Gastroesophageal sphincter (tissue), 3 donors: ENCODE results near the gene SCG2.

Experiments used
- EP300 ChIP-seq: sonication (generic); formaldehyde crosslinking; IDR thresholded peaks from one replicate; pipeline ENCODE4 v1.6.1; 2017; ENCODE audit warnings: antibody characterized with exemption, mild to moderate bottlenecking
- POLR2A ChIP-seq, 2 donors: fragments of 450-650 bp; IDR thresholded peaks; one replicate each; pipeline ENCODE4 v1.6.1; 2017; ENCODE audit warnings: antibody characterized with exemption in 2 of 2, mild to moderate bottlenecking in 2 of 2, moderate library complexity in 1 of 2
- POLR2AphosphoS5 ChIP-seq: sonication (generic); formaldehyde crosslinking; IDR thresholded peaks from one replicate; pipeline ENCODE4 v1.6.1; 2017; ENCODE audit warnings: antibody characterized with exemption
- TF ChIP-seq, protein P1 (sequence below), 4 experiments: fragments of 200-600 bp in 2 of 4; fragments of 450-650 bp in 2 of 4; sonication (generic) in 1 of 4; IDR thresholded peaks; one replicate each; pipeline ENCODE4 v1.5.1; 2017 to 2019; ENCODE audit warnings: antibody characterized with exemption in 4 of 4, mild to moderate bottlenecking in 2 of 4, moderate library complexity in 2 of 4

DNA sequence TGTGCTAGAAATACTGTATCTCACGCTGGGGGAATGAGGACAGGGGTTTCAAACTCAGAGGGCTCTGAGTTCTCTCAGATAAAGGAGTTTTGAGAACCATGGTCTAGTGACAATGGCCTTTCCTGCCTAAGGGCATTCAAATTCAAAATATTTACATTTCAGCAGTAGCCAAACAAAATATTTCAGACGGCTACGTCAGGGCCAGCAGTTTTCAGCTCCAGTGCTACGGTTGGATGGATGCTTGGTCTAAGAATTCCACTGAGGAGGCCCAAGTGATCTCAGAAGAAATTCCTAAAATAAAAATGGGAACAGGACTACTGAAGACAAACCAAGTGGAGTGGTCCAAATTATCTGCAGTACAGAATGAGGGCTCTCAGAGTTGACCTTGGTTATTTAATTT lies 41.1 kb upstream of the SCG2 start:
- TF ChIP-seq, protein P1, sequence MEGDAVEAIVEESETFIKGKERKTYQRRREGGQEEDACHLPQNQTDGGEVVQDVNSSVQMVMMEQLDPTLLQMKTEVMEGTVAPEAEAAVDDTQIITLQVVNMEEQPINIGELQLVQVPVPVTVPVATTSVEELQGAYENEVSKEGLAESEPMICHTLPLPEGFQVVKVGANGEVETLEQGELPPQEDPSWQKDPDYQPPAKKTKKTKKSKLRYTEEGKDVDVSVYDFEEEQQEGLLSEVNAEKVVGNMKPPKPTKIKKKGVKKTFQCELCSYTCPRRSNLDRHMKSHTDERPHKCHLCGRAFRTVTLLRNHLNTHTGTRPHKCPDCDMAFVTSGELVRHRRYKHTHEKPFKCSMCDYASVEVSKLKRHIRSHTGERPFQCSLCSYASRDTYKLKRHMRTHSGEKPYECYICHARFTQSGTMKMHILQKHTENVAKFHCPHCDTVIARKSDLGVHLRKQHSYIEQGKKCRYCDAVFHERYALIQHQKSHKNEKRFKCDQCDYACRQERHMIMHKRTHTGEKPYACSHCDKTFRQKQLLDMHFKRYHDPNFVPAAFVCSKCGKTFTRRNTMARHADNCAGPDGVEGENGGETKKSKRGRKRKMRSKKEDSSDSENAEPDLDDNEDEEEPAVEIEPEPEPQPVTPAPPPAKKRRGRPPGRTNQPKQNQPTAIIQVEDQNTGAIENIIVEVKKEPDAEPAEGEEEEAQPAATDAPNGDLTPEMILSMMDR (IDR thresholded peaks at IDR 0.05) = no peak
- no peak for TF ChIP-seq POLR2AphosphoS5
- TF ChIP-seq POLR2A (IDR thresholded peaks at IDR 0.05) = no peak
- TF ChIP-seq EP300 = no peak
